HFF-Myc (cell line): ENCODE results near the gene DENND2A.

Experiments used
- DNase-seq: peaks from one replicate; pipeline ENCODE4 v3.0.0-alpha.2; 2011; ENCODE audit warnings: low read depth; ENCODE audit errors: extremely low read depth
- H3K4me3 ChIP-seq: replicated peaks from 2 replicates; pipeline ENCODE4 v1.5.1; 2011; ENCODE audit warnings: low read depth, mild to moderate bottlenecking, control low read depth, low read length
- CTCF ChIP-seq: IDR thresholded peaks from 2 replicates; pipeline ENCODE4 v1.5.1; 2012; ENCODE audit warnings: mild to moderate bottlenecking, low read depth, low read length, control low read depth; ENCODE audit errors: missing control alignments

The DENND2A gene

GRCh38 chr7:140604076-140604475 lies 36.5 kb downstream of the DENND2A start:
- DNase-seq, result no peak
- TF ChIP-seq CTCF, result no peak
- no peak overlapping the region for H3K4me3 ChIP-seq

DNA sequence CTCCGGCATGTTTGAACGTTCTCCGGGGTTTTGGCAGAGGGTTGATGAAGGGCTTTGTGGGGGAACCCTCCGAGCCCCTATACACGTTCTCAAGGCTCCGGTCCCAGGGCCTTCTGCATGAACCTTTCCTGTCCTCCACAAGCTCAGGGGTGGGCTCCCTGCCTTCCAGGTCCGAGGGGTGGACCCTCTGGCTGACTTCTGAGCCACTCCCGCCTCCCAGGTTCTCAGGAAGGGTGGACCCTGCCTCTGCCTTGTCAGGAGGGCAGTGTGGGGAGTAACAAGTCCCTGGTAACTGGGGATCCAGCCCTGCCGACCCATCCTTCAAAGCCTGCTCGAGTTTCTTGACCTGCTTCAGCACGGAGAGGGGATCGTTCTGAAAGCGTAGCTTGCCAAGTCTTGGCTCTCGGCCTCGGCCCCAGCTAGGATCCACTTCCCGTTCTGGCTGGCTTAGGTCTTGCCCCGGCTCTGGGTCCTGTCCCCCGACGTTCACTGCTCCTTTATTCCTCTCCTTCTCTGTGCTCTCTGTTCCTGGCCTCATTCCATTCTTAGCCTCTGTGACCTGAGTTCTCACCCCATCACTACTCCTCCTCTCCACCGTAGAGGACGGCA lies 38.9 kb downstream of the DENND2A start:
- TF ChIP-seq CTCF, result no peak
- no peak for DNase-seq
- H3K4me3 ChIP-seq, result no peak overlapping the region

GRCh38 chr7:140600341-140600740 lies 40.3 kb downstream of the DENND2A start:
- DNase-seq, result no peak
- no peak overlapping the region for H3K4me3 ChIP-seq
- no peak for TF ChIP-seq CTCF

GRCh38 chr7:140597428-140597949 lies 43.1 kb downstream of the DENND2A start:
- no peak for DNase-seq
- no peak for TF ChIP-seq CTCF
- H3K4me3 ChIP-seq, result no peak overlapping the region

- DNase-seq, result no peak
- no peak for TF ChIP-seq CTCF
- no peak overlapping the region for H3K4me3 ChIP-seq
These were observed 43.8 kb downstream of the DENND2A start for GRCh38 chr7:140596519-140597427.

GRCh38 chr7:140595468-140596092 lies 45.0 kb downstream of the DENND2A start:
- no peak overlapping the region for H3K4me3 ChIP-seq
- no peak for DNase-seq
- TF ChIP-seq CTCF, result no peak
